Endometrial microvascular endothelial cells (primary cell): ENCODE data around the gene CYS1. TPM values are rescaled to one million over a fixed set of nuclear protein-coding genes. Genes with fewer than 3 reads are reported as not detected.
"Not testable (repeated sequence)": the region's sequence is repeated elsewhere in the genome, so short reads cannot be mapped to it uniquely, and the experiment has no call there.

Source experiments
- in situ Hi-C: cut with HindIII; loops from 2 replicates; pipeline ENCODE4 v1.10.0; 2017; ENCODE audit warnings: low sequenced_read_pairs, low pct_unique_long_range_greater_than_20kb; ENCODE audit errors: inconsistent ontology term
- total RNA-seq: library from RNA; depleted of rRNA; stranded (reverse); fragments of >200 nt; gene quantifications from one replicate; pipeline ENCODE4 v1.2.3, GENCODE V29; 2015; ENCODE audit errors: inconsistent ontology term

CYS1 gene
- total RNA-seq, 1 donor from 2014 or later: not detected

DNA sequence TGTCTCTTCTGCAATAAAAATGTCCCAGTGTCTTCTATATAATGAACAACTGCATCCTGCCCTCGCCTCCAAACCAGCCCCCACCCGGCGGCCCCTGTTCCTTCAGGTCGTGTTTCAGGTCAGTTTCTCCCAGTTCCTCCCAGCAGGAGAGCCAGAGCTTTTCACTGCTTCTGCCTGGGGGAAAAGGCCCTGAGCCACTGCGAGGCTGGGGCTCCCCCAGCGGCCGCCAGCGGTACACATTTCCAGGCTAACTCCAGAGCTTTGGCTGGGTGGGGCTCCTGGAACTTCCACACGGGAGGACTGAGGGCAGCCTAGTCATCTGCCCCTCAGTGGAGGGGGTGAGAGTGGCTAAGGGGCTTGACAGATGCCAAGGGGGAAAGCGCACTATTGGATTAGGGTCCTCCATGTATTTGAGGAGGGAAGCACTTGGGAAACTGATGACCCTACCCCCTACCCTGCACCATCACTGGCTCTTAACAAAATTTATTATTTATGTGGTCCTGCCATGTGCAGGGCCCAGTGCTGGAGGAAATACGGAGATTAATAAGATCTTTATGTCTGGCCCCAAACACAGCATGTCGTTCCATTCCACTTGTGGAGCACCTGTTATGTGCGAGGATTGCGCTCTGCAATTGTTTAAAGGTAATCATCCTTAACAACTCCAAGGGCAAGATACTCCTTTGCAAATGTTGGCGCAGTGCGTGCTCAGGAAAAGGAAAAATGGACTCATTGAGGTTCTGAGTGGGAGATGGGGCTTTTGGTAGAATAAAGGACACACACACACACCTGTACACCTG lies 17.3 kb upstream of the CYS1 start:
- in situ Hi-C loops: no loop called here

DNA sequence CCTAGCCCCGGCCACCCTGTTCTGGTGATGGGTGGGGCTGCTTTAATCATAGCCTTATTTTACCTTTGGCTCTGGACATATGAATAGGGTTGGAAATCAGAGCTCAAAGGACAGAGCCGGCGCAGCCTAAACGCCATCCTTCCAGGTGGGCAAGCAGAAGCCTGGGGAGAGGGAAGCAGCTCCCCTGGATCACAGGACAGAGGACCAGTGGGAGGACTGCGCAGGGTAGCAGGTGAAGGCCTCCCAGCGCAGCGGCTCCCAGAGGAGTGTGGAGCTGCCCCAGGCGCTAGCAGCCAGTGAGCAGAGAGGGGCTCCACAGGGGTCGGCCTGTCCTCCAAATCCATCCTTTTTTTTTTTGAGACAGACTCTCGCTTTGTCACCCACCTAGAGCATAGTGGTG lies 16.4 kb upstream of the CYS1 start:
- in situ Hi-C loops: no loop called here

DNA sequence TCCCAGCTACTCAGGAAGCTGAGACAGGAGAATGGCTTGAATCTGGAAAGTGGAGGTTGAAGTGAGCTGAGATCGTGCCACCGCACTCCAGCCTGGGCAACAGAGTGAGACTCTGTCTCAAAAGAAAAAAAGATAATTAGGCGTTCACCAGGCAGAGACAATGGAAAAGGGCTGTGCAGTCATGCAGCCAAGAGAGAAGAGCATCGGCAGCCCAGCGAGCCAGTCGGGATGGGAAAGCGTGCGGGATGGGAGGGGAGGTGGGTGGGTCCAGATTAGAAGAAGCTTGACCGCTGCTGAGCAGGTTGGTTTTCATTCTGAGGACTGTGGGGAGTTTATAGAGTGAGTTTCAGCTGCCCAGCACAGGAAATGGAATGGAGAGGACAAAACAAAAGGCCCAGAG lies 15.0 kb upstream of the CYS1 start:
- in situ Hi-C loops: no loop called here

DNA sequence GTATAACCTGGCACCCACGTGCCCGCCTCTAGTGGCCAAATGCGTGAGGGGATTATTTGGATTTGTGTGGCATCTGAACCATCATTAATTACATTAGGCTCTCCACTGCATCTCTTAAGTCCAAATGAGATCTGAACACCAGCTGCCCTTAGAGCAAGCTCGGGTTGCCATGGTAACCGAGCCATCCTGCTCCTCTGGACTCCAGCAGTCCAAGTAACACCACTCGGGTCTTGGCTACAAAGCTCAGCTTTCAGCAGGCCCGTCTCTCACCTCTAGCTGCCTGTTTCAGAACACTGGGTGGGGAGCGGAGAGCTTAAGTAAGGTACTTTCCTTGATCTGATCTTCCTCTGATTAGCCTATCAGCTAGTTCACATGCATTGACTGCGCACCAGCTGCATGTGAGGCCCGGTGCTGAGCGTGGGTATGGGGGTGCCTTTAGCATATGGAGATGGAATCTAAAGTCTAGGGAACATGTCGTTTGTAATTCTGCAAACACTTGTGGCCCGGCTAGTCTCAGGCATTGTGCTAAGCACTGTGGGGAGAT lies 14.1 kb upstream of the CYS1 start:
- in situ Hi-C loops: no loop called here

DNA sequence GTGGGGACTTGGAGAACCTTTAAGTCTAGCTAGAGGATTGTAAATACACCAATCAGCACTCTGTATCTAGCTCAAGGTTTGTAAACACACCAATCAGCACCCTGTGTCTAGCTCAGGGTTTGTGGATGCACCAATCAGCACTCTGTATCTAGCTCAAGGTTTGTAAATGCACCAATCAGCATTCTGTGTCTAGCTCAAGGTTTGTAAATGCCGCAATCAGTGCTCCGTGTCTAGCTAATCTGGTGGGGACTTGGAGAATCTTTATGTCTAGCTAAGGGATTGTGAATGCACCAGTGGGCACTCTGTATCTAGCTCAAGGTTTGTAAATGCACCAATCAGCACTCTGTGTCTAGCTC lies 11.7 kb upstream of the CYS1 start:
- in situ Hi-C loops: not testable (repeated sequence)

DNA sequence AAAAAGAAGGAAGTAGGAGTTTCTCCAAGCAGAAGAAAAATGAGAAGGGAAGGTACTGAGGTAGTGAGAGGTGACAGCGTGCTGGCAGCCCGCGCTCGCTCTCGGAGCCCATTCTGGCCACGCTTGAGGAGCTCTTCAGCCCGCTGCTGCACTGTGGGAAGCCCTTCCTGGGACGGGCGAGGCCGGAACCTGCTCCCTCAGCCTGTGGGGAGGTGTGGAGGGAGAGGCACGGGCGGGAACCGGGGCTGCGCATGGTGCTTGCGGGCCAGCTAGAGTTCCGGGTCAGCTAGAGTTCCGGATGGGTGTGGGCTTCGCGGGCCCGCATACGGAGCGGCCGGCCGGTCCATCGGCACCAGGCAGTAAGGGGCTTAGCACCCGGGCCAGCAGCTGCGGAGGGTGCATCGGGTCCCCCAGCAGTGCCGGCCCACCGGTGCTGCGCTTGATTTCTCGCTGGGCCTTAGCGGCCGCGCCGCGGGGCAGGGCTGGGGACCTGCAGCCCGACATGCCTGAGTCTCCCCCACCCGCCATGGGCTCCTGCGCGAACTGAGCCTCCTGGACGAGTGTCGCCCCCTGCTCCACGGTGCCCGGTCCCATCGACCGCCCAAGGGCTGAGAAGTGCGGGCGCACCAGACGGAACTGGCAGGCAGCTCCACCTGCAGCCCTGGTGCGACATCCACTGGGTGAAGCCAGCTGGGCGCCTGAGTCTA lies 11.1 kb upstream of the CYS1 start:
- in situ Hi-C loops: no loop called here

DNA sequence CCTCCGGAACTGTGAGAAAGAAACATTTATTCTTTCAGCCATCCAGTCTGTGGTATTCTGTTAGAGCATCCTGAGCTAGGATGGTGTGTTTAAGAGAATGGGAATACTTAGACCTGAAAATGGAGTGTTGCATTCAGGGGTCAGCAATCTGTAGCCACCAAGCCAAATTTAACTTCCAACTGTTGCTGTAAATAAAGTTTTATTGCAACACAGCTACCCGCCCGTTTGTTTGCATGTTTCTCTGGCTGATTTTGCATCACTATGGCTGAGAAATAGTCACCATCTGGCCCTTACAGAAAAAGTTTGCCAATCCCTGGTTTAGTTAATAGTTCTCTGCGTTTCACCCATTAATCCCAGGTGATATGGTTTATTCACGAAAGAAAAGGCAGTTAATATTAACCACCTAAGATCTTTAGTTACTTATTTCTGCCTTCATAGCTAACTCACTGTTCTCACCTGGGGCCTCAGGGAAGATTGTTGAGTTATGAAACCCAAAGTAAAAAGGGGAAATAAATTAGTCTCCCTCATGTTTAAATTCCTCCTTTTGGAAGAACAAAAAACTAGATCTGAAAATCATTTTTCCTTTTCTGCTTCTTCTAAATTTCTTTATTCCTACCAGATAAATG lies 9.5 kb upstream of the CYS1 start:
- in situ Hi-C loops: no loop called here

DNA sequence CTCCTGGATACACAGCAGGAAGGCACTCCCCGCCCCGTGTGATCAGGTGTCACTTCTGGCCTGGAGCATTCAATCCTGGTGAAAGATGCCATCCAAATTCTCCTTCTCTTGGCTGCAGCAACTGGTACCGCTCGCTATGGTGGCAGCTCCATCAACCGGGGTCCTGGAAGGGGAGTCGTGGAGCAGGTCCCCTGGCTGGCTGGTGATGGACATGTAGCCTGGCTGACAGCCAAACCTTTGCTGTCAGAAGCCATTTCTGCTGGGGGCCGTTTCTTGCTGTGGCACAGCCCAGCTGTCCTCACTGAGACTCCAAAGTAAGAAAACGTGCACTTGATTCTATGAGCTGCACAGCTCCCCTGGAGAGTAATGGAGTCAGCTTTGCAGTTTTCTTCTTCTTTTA lies 7.1 kb upstream of the CYS1 start:
- in situ Hi-C loops: no loop called here

DNA sequence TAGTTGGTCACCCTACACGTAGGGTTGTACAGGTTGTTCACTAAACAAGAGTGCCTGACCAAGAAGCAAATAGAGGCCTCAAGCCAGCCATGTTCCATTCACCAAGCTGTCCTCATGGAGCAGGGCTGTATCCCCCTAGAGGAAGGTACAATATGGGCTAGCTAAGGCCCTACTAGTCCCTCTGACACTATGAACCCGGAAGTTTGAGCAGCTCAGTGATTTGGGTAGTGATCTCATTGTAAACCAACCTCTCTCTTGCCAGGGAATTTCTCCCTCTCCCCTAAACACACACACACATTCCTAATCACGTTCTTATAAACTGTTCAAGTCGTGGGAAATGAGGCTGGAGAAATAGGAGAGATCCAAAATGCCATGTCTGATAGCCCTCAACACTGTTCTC lies 6.7 kb upstream of the CYS1 start:
- in situ Hi-C loops: no loop called here

DNA sequence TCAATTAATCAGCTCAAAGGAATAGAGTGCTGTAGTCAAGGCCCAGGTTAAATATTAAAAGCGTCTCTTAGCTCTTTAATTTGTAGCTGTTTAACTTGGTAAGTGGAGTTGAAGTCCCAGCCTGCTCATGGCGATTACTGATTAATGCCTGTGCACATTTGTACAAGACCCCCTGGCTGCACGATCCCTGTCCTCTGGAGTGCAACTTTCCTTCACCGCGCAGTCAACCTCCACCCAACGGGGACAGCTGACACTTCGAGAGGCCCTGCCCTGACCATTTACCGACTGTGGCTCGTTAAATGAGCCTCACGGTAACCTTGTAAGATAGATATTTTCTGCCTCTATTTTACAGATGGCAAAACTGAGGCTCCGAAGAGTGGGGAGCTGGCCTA lies 5.5 kb upstream of the CYS1 start:
- in situ Hi-C loops: no loop called here

DNA sequence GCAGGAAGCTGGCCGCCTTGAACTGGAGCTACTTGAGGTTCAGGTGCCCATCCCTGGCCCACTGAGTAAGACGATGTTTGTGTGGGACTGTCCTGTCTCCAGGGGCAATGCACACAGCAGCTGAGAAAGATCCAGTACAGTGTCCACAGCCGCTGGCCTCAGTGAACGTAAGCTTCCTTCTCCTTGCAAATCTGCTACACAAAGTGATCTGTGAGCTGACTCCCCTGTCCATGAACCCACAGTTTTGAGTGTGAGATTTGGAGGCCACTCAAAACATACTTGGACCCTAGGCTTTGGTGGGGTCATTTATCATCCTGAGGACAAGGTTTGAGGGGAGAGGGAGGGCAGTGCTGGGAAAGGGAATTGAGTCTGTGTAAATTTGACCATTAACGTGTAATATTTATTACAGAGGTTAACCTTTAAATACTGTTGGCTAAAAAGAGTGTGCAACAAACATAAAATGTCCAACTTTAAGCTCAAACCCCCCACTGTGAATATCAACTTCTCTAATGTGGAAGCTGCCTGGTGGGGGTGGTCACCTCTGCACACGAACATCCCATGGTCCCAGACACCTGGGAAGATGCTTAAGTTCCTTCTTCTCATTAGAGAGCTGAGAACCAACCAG lies 4.9 kb upstream of the CYS1 start:
- in situ Hi-C loops: no loop called here

DNA sequence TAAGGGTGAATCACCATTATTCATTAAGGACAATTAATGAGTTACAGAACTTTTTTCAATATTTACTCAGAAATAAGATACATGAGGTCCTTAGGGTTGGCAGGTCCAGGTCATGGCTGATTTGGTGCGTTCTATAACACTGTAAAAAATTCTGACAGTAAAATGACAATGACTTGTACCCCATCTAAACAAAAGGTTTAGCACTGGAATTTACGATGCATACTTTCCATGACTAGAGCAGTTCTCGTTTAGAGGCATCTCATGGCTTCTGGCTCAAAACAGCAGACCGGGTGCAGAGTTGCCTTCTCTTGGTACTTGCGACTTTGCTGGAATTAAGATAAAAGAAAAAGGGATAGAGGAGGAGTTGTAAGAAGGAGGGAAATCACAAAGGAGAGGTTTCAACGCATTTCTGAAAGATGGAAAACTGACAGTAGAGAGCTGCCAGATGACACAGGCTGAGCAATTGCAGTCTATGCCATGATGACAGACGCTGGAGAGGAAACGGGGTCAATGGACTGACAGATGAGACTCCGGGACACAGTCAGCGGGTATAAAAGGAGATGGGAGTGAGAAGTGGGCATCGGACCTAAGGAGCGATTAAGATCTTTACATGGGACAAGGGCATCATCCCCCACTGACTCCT lies 4.1 kb upstream of the CYS1 start:
- in situ Hi-C loops: no loop called here

DNA sequence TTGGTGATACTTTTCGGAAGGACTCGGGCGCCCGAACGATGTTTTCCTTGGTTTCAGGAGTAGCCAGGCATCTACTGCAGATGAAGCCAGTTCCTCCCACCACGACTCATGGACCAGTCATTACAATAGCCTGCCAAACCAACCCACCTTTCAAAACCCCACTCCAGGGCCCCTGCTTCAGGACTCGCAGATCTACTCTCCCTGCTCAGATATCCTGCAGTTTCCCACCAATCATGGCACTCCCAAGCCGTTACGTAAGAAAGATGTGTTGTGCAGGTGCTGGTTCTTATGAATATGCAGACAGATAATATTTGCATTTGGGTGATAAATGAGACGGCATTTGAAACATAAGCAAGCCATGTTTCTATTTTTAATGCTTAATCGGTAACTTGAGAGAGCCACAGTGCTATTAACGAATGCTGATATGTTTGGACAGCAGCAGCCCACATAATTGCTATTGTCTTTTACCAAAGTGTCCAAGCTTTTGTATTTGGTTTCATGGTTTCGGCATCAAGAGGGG lies 3.5 kb upstream of the CYS1 start:
- in situ Hi-C loops: no loop called here

DNA sequence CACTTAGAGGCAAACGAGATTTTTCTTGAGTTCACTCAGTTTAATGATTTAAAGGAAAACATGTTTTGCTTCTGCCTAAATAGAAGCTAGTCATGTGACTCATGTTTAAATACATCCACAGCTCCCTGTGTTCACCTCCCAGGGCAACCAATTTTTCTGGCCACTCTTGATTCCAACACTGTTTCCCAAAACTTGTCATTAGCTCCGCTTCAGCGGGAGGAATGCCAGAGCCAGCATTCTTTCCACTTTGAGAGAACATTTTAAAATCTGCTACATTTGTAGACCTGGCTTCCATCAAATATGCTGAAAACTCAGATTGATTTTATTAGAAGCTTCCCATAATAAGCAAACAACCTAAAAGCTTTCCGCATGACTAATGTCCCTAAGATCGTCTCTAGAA lies 2.8 kb upstream of the CYS1 start:
- in situ Hi-C loops: no loop called here

DNA sequence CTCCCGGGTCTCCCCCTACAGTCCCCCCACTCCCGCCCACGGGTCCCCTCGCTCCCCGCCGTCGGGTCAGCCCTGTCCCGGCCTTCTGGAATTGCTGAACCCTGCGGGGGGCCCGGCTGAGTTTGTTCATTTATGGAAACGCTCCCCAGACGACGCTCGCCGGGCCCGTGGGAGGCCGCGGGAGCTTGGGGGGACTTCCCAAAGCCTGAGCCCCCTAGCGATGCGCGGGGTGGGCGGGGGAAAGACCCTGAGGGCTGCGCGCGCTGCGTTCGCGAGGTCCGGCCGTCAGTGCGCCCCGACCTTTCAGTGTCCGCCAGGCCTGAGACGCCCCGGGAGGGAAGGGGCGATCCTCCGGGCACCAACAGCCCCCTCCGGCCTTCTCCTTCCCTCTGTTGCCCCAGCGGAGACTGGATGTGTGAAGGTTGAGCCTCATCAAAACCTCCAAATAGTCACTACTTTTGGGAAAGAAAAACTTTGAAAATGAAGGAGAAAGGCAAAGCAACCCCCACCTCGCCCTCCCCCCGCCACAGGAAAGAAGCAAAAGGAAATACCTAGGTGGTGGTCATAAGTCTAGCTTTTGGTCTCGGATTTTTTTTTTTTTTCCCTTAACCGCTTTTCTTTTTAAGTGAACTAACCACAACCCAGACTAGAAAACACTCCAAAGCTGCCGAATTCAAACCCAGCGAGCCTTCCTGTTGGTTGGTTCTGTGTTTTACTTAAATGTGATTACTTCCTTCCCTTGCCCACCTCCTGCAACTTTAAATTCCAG lies 509 bp upstream of the CYS1 start:
- in situ Hi-C loops: no loop called here

DNA sequence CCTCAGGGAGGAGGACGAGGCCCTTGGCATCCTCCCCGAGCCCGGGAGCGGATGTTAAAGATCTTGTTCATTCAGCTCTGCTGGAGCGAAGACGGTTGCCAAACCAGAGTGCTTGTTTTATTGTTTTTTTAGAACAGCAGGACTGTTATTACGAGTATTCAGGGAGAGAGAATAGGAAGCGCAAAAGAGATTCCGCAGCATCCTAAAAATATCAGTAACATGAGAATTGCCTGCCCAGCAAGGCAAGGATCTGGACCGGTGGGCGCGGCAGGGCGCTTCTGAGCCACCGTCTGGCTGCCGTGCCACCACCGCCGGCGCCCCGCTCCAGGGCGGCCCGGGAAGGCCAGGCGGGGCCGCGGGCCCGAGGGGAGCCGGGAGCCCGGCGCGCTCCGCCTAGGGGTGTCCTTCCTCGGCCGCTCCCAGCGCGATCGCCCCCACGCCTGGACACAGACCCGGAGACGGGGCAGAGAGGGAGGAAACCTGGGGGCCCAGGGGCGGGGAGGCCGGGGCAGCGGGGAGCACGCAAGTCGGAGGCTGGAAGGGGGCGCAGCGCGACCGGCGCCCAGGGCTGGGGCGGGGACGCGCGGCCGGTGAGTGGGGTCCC lies 843 bp downstream of the CYS1 start:
- in situ Hi-C loops: no loop called here

DNA sequence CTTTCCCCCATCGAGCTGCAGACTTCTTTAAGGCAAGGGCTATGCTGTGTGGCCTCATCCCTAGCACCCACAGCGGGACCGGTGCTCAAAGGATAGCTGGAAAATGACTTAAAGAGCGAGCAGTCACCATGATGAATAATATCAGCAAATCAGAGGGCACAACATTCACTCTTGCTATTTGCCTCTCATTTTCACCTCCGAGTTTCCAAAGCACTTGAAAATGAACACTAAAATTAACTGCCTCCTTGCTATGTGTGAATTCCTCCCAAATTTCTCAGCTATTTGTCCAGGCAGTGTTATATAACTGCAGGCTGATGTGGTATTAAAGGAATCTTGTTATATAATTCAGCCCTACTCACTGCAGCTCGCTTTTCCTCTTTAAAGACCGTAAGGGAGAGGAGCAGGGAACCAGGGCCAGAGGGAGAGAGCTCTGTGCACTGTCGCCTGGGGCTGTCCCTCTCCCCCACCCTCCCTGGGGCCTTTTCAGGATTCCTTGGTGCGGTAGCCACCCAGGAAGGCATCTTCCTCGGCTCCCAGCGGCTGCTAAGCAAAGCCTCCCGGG lies 1.4 kb downstream of the CYS1 start:
- in situ Hi-C loops: no loop called here

DNA sequence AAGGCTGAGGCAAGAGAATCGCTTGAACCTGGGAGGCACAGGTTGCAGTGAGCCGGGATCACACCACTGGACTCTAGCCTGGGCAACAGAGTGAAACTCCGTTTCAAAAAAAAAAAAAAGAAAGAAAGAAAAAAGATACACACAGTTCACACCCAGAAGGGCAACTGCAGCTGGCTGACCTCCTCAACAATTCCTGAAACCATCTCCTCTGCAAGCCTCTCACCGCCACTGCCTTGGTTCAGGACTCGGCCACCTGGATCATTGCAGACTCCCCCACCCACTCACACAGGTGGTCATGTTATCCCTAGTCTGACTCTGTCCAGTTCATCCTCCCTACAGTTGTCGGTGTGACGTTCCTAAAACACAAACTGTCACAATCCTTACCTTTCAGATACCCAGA lies 2.2 kb downstream of the CYS1 start:
- in situ Hi-C loops: no loop called here
